Fibroblast of lung (primary cell): ENCODE results near the gene SNAP47. TPM values are rescaled to one million over a fixed set of nuclear protein-coding genes. Genes with fewer than 3 reads are reported as not detected.

Experiments used
- DNase-seq, 2 donors: peaks; one replicate each; pipeline versions ENCODE4 v3.0.0 to v3.0.0-alpha.2; 2010; ENCODE audit warnings: low read depth in 2 of 2
- H2AFZ ChIP-seq: 2 replicates; pipeline ENCODE4 v1.5.1; 2012; ENCODE audit warnings: low read length, control low read depth, inconsistent platforms
- H3K27ac ChIP-seq: 2 replicates; pipeline ENCODE4 v1.5.1; 2011; ENCODE audit warnings: low read length, control low read depth; ENCODE audit not compliant: insufficient read depth
- H3K27me3 ChIP-seq: 2 replicates; pipeline ENCODE4 v1.5.1; 2011; ENCODE audit warnings: mild to moderate bottlenecking, low read length; ENCODE audit not compliant: control insufficient read depth, insufficient read depth
- H3K36me3 ChIP-seq: 2 replicates; pipeline ENCODE4 v1.5.1; 2011; ENCODE audit warnings: low read length; ENCODE audit not compliant: control insufficient read depth, insufficient read depth
- H3K4me1 ChIP-seq: 2 replicates; pipeline ENCODE4 v1.5.1; 2011; ENCODE audit warnings: low read length; ENCODE audit not compliant: control insufficient read depth, insufficient read depth; ENCODE audit errors: extremely low read depth
- H3K4me2 ChIP-seq: 2 replicates; pipeline ENCODE4 v1.5.1; 2011; ENCODE audit warnings: low read length, control low read depth; ENCODE audit not compliant: insufficient read depth; ENCODE audit errors: extremely low read depth
- H3K4me3 ChIP-seq, 4 experiments: fragments of 200-600 bp in 1 of 4; sonication (generic) in 1 of 4; replicated peaks in 1 of 4; 2 replicates each; pipeline ENCODE4 v1.5.1; 2011 to 2016; ENCODE audit warnings: low read length in 4 of 4, low read depth in 3 of 4, mild to moderate bottlenecking in 3 of 4, control low read depth in 2 of 4, inconsistent platforms in 1 of 4, mixed read lengths in 1 of 4; ENCODE audit not compliant: insufficient read depth in 1 of 4; ENCODE audit errors: control extremely low read depth in 1 of 4
- H3K79me2 ChIP-seq: 2 replicates; pipeline ENCODE4 v1.5.1; 2012; ENCODE audit warnings: mild to moderate bottlenecking, low read length, inconsistent platforms; ENCODE audit not compliant: control insufficient read depth, insufficient read depth
- H3K9ac ChIP-seq: 2 replicates; pipeline ENCODE4 v1.5.1; 2011; ENCODE audit warnings: mild to moderate bottlenecking, low read length, control low read depth; ENCODE audit not compliant: insufficient read depth
- H3K9me3 ChIP-seq: 2 replicates; pipeline ENCODE4 v1.5.1; 2012; ENCODE audit warnings: low read depth, low read length; ENCODE audit not compliant: control insufficient read depth, insufficient read depth
- H4K20me1 ChIP-seq: 2 replicates; pipeline ENCODE4 v1.5.1; 2011; ENCODE audit warnings: low read length; ENCODE audit not compliant: control insufficient read depth, insufficient read depth; ENCODE audit errors: extremely low read depth
- CTCF ChIP-seq, 2 donors: IDR thresholded peaks in 1 of 2; conservative IDR thresholded peaks in 1 of 2; 1 replicate in 1 of 2; 2 replicates in 1 of 2; pipeline ENCODE4 v1.5.1; 2011 to 2012; ENCODE audit warnings: low read length in 2 of 2, control low read depth in 1 of 2, inconsistent platforms in 1 of 2, low read depth in 1 of 2, mild to moderate bottlenecking in 1 of 2
- EZH2 ChIP-seq: IDR thresholded peaks from 2 replicates; pipeline ENCODE4 v1.5.1; 2012; ENCODE audit warnings: low read length, control low read depth, mild to moderate bottlenecking; ENCODE audit errors: missing control alignments
- polyA plus RNA-seq, 2 donors: library from polyadenylated mRNA; depleted of rRNA in 1 of 2; stranded (reverse) in 1 of 2; unstranded in 1 of 2; fragments of >200 nt; gene quantifications; 2 replicates each; pipeline ENCODE4 v1.2.1, GENCODE V29; 2011 to 2012; ENCODE audit warnings: missing spikeins in 1 of 2
- total RNA-seq: library from RNA; depleted of rRNA; stranded (reverse); fragments of >200 nt; gene quantifications from 2 replicates; pipeline ENCODE4 v1.2.1, GENCODE V29; 2014

SNAP47 gene
- total and polyA plus RNA-seq, 2 donors (not counting 1 experiment from before 2014, with no cell fraction given) = 32.4 to 66.9 TPM

GRCh38 chr1:227736814-227737432, 1.7 kb downstream of the SNAP47 start:
- H3K27ac ChIP-seq = no peak overlapping the region
- H2AFZ ChIP-seq = no peak overlapping the region
- no peaks in the 10 kb centered on the region for H3K27me3 ChIP-seq
- no peak overlapping the region for H3K4me2 ChIP-seq
- TF ChIP-seq EZH2 (no peak), CTCF (conservative IDR thresholded peaks at IDR 0.05 in 1 of 2, IDR thresholded peaks at IDR 0.05 in 1 of 2; ENCODE audit: low read depth in 1 of 2, low read length in 2 of 2) (no peak)
- H3K9me3 ChIP-seq = no peaks in the 10 kb centered on the region
- DNase-seq = no peak
- peaks cover 65% of the 10 kb centered on the region for H3K79me2 ChIP-seq
- H3K4me1 ChIP-seq = peaks cover 4% of the 10 kb centered on the region
- H3K36me3 ChIP-seq = peaks cover 2% of the 10 kb centered on the region
- H4K20me1 ChIP-seq = no peaks in the 10 kb centered on the region
- no peak overlapping the region for H3K9ac ChIP-seq
- no peak overlapping the region for H3K4me3 ChIP-seq

GRCh38 chr1:227738820-227739219, 3.6 kb downstream of the SNAP47 start:
- no peak overlapping the region for H3K27ac ChIP-seq
- H3K9ac ChIP-seq = no peak overlapping the region
- no peak overlapping the region for H3K4me3 ChIP-seq
- no peaks in the 10 kb centered on the region for H3K9me3 ChIP-seq
- H3K79me2 ChIP-seq = peaks cover 69% of the 10 kb centered on the region
- no peak overlapping the region for H3K4me2 ChIP-seq
- DNase-seq = no peak
- no peaks in the 10 kb centered on the region for H3K27me3 ChIP-seq
- no peak overlapping the region for H2AFZ ChIP-seq
- peaks cover 4% of the 10 kb centered on the region for H3K4me1 ChIP-seq
- TF ChIP-seq CTCF (conservative IDR thresholded peaks at IDR 0.05 in 1 of 2, IDR thresholded peaks at IDR 0.05 in 1 of 2; ENCODE audit: low read depth in 1 of 2, low read length in 2 of 2) (no peak), EZH2 (no peak)
- peaks cover 1% of the 10 kb centered on the region for H3K36me3 ChIP-seq
- H4K20me1 ChIP-seq = no peaks in the 10 kb centered on the region

- H3K27ac ChIP-seq = no peak overlapping the region
Measured at GRCh38 chr1:227739636-227740035, 4.4 kb downstream of the SNAP47 start.

More at GRCh38 chr1:227739636-227740035, 4.4 kb downstream of the SNAP47 start:
- TF ChIP-seq CTCF (conservative IDR thresholded peaks at IDR 0.05 in 1 of 2, IDR thresholded peaks at IDR 0.05 in 1 of 2; ENCODE audit: low read depth in 1 of 2, low read length in 2 of 2) = no peak
- Histone ChIP-seq H3K79me2 (peaks cover 60% of the 10 kb centered on the region), H3K9me3 (no peaks in the 10 kb centered on the region), H3K4me1 (peaks cover 4% of the 10 kb centered on the region), H3K4me3 (no peak overlapping the region), H4K20me1 (no peaks in the 10 kb centered on the region), H3K36me3 (peaks cover 1% of the 10 kb centered on the region), H3K4me2 (no peak overlapping the region), H3K27me3 (no peaks in the 10 kb centered on the region), H2AFZ (no peak overlapping the region), H3K9ac (no peak overlapping the region)
- DNase-seq = no peak
